Measurements from ENCODE around the gene PPM1H.
"Not testable (repeated sequence)": the region's sequence is repeated elsewhere in the genome, so short reads cannot be mapped to it uniquely, and the experiment has no call there.

PPM1H gene

DNA sequence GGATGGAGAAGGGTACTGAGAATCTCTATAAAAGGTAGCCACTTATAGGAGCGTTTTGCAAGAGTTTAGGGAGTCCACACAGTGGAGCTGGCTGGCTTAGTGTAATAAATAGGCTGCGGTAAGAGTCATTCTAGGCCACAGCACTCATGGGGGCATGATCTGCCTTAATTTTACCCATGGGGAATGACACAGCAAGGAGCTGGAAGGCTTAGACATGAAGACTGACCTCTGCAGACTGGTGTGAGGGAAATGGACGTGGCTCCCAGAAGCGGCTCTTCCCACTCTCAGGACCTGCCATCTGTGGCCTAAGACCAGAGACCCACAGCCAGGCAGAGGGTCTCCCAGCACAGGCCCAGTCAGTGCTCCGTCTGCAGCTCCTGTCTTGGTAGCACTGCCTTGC lies 173.3 kb downstream of the PPM1H start:
- no peak for DNase-seq

DNA sequence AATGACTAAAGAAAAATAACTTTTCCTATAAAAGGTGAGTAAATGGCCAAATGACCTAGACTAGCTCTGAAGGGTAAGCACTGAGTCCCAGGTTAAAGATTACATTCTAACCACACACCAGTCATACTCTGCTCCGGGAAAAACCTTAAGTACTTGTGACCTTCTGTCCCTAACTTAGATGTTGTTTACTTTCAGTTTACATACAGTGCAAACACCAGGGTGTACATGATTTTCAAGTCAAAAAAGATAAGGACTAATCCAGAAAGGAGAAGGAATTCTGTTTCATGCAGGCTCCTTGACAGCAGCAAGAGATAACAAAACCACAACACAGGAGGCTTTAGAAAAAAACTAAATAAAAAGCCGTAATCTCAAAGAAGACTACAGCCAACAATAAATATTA lies 174.2 kb downstream of the PPM1H start:
- no peak for DNase-seq

DNA sequence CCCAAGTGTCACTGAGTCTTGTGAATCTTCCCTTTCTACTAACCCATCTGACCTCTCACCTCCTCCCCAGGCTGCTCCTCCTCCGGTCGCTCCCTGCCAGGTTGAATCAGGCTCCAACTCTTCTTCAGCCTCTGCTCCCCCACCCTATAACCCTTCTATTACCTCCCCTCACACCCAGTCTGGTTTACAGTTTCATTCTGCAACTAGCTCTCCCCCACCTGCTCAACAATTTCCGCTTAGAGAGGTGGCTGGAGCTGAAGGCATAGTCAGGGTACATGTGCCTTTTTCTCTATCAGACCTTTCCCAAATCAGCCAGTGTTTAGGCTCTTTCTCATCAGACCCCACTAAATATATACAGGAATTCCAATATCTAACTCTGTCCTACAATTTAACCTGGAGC lies 174.6 kb downstream of the PPM1H start:
- DNase-seq: not testable (repeated sequence)

DNA sequence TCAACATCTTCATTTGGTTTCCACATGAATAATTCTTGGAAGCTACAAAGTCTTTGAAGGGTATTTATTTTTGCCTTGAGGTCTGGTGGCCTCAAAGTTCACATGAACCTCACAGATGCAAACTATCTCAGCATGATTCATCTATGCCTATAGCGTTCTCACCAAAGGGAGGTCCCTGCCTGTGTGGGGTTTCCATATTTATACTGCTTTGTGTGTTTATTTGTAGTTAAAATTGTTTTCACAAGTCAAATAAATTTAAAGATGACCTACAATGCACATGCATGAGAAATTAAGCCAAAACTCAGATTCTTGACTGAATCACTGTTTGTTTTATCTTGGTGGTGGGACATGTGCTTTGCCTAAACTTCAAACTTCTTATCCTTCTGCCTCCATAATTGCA lies 176.7 kb downstream of the PPM1H start:
- no peak for DNase-seq

DNA sequence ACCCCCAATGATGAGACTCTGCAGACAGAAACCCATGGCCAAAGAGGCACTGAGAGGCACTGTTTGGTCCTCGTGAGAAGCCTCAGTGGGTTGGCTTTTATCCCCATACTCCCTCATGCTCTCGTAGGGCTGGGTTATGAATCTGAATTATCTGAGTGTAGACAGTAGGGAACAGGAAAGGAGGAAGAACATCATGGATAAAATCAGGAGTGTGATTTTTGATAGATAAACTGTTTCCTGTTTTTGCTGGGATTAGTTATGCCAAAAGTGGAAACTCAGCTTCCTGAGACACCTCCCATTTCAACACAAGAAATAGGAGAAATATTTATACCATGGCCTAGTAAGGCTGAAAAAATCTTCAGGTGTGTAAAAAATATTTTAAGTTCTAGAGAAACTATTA lies 177.9 kb downstream of the PPM1H start:
- no peak for DNase-seq

DNA sequence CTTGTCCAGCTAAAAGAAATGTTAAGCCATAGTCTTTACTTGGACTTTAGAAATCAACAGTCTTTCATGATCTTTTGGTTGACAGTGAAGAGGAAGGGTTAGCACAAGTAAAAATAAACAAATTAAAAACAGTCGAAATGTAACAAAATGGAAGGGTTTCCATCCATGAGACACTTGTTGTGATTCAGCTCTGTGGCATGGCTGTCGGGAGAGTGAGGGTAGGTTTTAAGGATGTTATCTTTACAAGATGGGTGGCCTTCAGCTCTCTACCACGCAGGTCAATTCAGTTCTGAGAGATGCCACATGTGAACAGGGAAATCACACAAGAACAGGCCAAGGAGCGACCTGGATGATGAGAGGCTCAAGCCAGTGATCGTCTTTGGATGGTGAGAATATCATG lies 180.2 kb downstream of the PPM1H start:
- DNase-seq: no peak

DNA sequence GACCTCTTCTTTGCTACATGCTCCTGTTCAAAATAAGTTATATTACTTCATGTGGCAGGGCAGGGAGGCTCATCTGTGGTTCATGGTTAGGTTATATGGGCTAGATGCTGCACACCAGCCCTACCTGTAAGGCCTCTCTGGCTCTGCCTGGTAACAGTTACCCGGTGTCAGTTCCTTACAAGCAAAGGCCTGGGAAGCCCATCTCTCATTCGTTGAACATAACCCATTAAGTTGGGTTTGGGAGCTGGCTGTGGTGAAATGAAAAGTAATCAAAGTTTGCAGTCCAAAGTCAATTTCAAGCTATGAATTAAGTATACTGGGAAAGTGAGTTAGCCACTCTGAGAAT lies 183.2 kb downstream of the PPM1H start:
- DNase-seq: no peak

DNA sequence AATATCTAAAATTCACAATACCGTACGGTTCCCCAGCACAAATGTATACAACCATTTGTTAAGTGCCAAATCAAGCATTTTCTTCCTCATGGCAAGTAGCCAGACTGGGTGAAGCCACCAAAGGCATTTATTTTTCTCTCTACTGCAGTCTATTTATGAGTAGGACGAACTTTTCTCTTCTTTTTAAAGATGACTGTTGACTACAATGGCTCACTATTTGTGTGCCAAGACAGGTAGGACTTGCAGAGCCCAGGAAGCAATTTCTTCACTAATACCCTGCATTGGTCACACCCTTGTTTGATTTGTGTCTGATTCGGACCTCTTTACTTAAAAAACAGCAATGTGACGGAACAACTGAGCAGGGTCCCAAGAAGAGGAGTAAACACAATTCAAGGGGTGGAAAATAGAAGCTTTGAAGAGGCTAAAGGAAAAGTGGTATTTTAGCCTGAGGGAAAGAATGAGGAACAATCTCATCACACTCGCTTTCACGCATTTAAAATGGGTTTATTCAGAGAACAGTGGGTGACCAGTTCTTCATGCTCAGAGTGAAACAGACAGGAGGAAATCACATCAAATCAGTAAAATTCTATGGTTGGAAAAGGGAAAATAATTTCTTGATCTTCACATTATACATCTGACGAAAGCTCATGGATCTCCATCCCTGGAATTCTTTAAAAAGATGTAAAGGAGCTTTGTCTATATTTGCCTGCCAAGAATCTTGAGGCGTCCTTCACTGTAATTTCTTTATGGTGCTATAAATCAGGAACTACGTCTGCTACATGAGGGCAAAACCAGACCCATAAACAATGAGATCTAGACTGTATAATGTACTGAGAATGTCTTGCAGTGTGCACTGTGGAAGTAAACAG lies 183.8 kb downstream of the PPM1H start:
- no peak for DNase-seq

DNA sequence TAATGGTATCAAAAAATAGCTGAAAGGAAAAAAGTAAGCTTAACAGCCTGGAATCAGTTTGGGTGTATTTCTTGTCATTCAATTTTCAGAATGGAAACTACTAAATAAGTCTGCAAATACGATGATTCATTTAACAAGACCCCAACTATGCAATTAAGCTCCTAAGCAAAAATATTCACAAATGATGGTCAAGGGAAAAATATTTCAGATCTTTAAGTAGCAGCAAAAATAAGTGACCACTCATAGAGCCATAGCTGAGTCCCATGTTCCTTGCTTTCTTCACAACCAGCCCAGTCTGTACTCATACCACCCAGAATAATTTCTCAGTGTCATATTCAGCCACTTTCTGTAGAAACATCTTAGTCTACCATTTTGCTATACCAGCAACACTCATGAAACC lies 185.4 kb downstream of the PPM1H start:
- no peak for DNase-seq

DNA sequence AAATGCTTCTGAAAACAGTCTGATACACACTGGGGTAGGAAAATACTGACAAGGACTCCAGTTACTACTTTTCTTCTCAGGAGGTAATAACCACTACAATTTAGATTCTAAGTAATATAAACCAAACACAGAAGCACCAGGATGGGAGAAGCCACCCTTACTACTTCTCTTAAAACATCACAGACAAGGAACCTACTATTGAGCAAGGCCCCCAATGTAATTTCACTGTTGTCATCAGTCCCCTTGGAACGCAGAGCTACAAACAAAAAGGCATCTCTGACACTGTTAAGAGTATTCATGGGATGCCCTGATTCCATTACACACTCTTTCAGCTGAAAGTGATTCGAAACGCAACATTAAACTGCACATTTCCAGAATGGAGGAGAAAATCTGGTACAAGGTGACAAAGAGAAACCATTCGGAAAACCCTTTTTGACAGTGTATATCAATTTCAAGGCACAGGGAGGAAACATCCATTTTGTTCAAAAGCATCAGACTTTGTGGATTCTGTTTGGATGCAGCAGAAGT lies 185.9 kb downstream of the PPM1H start:
- no peak for DNase-seq

DNA sequence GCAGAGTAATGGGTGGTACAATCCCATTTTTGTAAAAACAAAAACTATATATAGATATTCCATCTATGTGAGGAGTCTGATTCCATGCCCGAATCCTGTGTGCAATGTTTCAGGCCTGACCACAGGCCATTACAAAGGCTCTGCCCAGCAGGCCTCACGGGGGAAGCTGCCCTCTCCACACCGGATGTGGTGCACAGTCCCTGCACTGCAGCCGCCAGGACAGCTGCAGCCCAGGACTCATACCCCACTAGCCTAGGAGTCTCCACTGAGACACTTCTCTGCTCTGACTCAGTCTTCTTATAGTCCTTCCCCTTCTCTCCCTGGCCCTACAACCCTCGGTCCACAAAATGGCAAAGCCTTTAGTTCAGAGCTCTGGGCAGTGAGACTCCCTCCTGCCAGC lies 190.4 kb downstream of the PPM1H start:
- DNase-seq: no peak

DNA sequence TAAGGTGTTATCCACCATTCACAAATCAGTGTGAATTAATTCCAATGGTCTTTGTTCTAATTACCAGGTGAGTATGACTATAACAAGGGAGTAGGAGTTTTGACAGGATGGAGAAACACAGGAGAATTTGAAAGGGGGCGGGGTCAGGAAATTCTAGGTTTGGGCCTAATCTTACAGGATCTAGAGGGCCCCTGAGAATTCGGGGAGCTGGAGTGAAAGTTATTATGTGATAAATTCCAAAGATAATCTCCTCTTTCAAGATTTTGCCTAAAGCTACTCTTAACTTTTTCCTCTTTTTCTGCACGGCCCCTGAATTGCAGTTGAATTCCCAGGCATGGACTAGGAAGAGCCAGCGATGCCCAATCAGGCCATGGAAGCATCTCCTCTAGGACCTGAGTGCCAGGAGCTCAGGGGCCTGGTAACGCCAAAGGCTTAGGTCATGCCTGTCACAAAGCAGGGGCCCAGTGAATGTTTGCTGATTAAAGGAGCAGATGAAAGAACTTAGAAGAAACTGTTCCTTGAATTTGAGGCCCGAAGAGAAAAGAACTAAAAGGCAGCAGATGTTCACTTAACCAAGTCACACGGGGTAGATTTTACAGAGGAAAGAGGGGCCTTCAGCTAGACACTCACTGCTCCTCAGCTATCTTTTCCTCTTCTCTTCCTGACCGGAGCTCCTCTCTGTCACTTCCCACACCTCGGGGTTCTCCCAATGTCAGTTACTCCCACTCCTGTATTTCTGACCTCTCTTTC lies 195.5 kb downstream of the PPM1H start:
- no peak for DNase-seq

DNA sequence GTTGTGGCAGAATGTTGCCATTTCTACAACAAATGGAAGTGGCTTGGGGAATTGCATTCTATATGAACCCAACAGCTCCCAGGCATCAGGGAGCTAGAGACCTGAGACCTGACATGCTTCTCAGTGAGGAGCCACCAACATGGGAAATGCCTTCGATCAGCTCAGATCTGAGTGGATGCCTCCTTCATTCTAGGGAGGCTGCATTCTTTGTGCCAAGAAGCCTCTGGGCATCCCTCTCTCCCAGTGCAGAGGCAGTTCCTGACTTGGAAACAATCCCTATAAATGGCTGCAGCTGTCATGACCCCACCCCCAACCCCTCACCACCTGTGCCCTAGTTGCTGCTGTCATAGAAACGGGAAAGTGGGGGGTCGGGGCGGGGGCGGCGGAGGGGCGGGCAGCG lies 196.3 kb downstream of the PPM1H start:
- DNase-seq: no peak

DNA sequence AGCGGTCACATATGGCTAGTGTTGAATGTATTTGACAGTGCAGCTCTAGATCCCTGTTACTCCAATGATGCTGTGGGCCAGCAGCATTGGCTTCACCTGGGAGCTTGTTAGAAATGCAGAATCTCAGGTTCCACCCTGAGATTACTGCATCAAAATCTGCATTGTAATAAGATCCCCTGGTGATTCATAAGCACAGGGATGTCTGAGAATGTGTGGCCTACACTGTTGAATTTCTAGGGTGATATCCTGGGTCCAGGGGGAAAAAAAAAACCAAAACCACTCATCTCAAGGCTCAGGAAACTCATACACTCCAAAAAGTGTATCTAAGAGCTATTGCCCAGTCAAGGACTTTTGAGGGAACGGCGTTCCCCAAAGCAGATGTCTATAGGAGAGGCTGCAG lies 196.8 kb downstream of the PPM1H start:
- no peak for DNase-seq

DNA sequence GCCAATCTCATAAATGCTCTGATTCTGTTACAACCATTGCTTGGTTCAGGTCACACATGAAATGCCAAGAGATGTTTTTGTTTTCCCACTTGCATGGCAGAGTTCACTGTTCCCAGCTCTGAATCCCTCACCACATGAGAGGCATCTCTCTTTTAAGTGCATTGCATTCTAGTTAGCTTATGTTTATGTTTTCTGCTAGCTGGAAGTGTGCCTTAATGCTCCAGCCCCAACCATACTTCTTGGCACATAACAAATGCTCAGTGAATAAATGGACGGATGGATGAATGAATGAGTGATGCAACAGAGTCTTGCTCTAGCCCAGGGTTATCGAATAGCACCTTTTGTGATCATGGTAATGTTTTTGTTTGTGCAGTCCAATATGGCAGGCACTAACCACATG lies 197.3 kb downstream of the PPM1H start:
- DNase-seq: no peak

DNA sequence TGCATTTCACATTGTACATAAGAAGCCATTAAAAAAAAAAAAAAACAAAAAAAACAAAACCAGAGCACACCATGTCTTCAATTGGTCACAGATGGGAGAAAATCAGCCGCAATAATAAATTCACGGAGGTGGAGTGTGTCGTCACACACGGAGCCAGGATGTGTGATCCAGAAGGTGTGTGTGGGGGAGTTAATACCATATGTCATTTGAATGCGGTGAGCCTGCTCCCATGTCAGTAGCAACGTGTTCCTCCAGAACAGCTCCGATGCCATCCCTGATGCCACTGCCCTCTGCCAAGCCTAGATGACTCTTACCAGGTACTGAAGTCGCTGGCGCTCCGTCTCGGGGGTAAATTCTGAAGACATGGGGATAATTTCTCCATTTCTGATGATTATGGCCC lies 197.8 kb downstream of the PPM1H start:
- no peak for DNase-seq

DNA sequence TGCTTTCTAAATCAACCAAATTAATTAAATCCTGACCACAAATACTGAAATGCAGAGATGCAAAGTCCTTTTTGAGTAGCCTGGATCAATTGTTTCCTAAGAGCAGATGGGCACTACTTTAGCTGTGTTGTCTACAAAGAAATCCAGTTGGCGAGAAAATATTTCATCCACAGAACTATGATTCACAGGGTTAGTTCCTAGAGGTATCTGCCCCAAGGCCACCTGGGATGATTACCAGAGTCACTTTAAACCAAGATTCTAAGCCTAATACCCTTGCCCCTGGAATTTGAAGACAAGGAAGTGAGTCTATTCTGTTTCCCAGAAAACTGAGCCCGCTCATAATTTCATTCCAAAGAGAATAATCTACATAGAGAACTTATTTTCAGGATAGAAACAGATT lies 198.4 kb downstream of the PPM1H start:
- DNase-seq: no peak

DNA sequence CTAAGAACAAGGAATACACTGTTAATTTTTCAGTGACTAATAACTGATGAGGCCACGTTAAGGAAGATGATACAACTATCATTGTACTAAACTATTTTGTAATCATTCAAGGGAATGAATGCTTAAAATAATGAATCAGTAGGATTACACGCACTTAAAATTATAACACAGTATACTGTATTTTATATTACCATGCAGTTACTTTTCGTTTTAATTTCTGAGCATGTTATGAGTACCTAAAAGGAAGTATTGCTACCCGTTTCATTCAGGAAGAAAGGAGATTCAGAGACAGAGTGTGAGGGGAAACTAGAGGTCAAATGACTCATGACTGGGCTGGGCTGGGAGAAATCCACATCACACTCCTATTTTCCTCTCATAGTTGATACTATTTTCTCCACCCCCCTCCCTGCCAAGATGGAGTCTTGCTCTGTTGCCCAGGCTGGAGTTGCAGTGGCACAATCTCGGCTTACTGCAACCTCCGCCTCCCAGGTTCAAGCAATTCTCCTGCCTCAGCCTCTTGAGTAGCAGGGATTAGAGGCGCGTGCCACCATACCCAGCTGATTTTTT lies 202.0 kb downstream of the PPM1H start:
- no peak for DNase-seq

DNA sequence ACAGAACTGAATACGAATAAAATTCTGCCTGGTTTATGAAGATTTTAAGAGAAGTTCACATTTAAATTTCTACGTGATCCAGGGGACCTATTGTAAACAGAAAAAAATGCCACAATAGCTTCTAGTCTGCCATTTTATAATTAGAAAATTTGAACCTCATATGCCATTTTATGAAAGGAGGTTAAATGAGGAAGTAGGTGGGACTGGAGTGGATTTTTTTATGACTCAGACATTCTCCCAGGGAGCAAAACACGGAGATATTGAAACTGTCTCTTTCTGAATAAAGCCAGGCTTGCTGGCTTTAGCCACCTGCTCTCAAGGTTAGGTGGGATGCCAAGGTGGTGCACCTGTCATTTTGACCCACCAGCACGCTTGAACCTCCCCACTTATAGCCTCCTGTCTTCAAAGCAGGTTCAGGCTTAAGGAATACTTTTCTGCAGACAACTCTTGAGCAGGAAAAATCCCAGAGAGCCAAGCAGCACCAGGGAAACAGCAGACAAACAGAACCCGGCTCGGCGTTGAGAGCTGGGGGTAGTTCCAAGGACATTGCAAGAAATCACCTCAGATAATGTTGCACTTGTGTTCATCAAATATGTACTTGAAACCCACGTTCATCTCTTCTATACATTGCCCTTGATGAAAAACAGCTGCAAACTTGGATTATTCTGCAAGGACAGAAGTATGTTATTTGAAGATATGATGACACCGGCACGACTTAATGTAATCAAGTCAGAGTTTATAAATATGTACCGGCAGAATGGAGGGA lies 203.7 kb downstream of the PPM1H start:
- DNase-seq: no peak

DNA sequence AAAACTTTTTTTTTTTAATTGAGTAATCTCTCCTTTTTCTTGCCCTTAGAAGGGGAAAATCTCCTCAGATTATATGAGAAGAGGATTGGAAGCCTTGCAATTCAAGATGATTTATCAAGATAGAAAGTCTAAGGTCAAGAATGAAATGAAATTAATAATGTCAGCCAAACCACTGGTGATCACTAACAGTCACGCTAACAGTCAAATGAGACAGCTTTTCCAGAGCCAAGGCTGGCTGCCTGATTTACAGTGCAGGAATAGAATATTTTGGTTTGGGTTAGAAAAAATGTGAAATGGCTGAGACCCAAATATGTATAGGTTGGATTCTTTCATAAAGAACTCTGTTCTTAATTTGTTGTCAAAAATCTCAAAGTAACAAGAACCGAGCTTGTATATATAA lies 204.3 kb downstream of the PPM1H start:
- DNase-seq: no peak

DNA sequence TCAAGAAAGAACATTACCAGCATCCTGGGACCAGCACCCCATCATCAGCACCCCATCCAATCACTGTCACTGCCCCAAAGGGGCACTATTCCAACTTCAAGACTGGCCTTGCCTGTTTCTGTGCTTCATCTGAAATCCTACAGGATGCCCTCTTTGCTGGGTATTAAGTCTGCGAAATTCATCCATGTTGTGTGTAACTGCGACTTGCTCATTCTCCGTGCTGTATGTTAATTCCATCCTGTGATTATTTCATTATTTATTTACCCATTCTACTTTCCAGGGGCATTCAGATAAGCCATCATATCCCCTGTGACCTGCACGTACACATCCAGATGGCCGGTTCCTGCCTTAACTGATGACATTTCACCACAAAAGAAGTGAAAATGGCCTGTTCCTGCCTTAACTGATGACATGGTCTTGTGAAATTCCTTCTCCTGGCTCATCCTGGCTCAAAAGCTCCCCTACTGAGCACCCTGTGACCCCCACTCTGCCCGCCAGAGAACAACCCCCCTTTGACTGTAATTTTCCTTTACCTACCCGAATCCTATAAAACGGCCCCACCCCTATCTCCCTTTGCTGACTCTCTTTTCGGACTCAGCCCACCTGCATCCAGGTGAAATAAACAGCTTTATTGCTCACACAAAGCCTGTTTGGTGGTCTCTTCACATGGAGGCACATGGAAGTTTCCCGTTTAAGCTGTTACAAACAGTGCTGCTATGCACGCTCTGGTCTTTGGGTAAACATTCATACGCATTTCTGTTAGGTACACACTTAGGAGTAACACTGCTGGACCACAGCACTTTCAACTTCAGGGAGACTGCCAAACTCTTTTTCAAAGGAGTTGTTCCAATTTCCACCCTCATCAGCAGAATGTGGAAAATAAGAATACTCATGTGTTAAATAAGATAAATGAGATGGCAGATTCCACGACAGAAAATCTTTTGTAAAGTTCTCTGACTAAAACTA lies 205.1 kb downstream of the PPM1H start:
- not testable (repeated sequence) for DNase-seq

DNA sequence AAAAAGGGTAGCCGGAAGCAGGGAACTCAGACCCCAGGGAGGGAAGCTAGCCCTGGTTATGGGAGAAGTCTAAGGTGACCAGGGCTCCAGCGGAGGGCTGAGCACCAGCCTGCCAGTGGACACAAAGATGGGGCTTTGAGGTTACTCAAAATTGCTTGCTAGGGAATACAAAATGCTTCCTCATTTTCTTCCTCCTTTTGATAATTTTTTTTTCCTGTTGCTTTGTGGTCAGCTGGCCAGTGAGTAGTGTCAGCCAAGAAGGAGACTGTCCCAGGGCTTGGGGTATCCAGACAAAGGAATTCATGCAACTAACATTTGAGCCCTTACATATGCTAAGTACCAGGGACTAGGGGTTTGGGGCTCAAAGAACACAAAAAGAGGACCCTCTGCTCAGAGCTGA lies 206.2 kb downstream of the PPM1H start:
- DNase-seq: no peak

Data from NCI-H1092 treated with DMSO at 0.1 percent for 48 hours (cell line).